Measurements from ENCODE around the gene RGS19.

The RGS19 gene

GRCh38 chr20:64062596-64063388, 16.5 kb downstream of the RGS19 start, which contains the start of gene TCEA2:
Gene TCEA2, plus strand, starts transcription at chr20:64063198. Its CDS starts 115 bp downstream, at chr20:64063313.
- peak; percentile 58 for DNase-seq

- no peak for DNase-seq
These were observed 17.1 kb downstream of the RGS19 start for GRCh38 chr20:64062276-64062595.

- no peak for DNase-seq
These were observed 20.8 kb downstream of the RGS19 start for GRCh38 chr20:64058536-64058935.

GRCh38 chr20:64057628-64058498, 21.5 kb downstream of the RGS19 start:
- DNase-seq = peak; percentile 7

- DNase-seq = no peak
These were observed 22.3 kb downstream of the RGS19 start for GRCh38 chr20:64056889-64057627.

- no peak for DNase-seq
These were observed 22.8 kb downstream of the RGS19 start for GRCh38 chr20:64056639-64056888.

- DNase-seq = no peak
These were observed 23.3 kb downstream of the RGS19 start for GRCh38 chr20:64055893-64056638.

- no peak for DNase-seq
These were observed 23.9 kb downstream of the RGS19 start for GRCh38 chr20:64055396-64055892.

GRCh38 chr20:64053841-64054661, 25.3 kb downstream of the RGS19 start:
- no peak for DNase-seq

- DNase-seq = no peak
These were observed 26.1 kb downstream of the RGS19 start for GRCh38 chr20:64052987-64053840.

- no peak for DNase-seq
These were observed 27.0 kb downstream of the RGS19 start for GRCh38 chr20:64052326-64052722.

- DNase-seq = no peak
These were observed 27.6 kb downstream of the RGS19 start for GRCh38 chr20:64051561-64052325.

GRCh38 chr20:64051033-64051452, 28.3 kb downstream of the RGS19 start:
- DNase-seq = no peak

GRCh38 chr20:64050261-64051032, 28.9 kb downstream of the RGS19 start:
- no peak for DNase-seq

- DNase-seq = no peak
These were observed 29.4 kb downstream of the RGS19 start for GRCh38 chr20:64049878-64050260.

GRCh38 chr20:64049060-64049877, 30.0 kb downstream of the RGS19 start, which contains the start of gene SOX18:
Gene SOX18, minus strand, starts transcription at chr20:64049639. Its CDS starts 123 bp downstream, at chr20:64049516.
- DNase-seq = no peak

- no peak for DNase-seq
These were observed 30.8 kb downstream of the RGS19 start for GRCh38 chr20:64048402-64049044.

- DNase-seq = no peak
These were observed 31.3 kb downstream of the RGS19 start for GRCh38 chr20:64047968-64048401.

Measured in NCI-H748 treated with DMSO at 0.1 percent for 48 hours (cell line).